ENCODE data around the gene TMEM59L. TPM values are rescaled to one million over a fixed set of nuclear protein-coding genes. Genes with fewer than 3 reads are reported as not detected.

TMEM59L gene
- total and polyA plus RNA-seq, 9 of the 15 experiments (the other 6 are each of a cell fraction or from before 2014, with no cell fraction given), result 0.37 TPM; not detected in 8

DNA sequence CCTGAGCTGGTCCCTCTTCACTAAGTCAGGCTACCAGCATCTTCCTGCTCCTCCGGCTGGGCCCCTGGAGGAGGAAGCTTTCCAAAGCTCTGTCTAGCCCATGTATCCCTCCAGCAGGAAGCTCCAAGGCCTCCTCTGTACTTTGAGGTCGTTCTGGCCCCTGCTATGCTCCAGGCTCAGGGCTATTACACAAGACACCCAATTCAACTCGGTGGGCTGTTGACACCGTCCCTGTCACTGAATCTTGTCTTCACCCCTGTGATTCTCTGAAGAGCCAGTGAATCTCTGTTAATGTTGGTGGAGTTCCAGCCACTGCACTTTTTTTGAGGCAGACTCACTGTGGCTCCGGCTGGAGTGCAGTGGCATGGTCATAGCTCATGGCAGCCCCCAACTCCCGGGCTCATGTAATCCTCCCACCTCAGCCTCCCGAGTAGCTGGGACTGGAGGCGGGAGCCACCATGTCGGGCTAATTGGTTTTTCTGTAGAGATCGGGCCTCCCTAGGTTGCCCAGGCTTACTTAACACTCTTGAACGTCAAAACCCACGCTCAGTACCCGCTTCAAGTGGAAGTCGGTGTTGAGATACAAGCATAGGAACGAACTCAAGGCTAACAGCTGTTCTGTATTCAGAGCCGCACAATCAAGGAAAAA is 24.6 kb upstream of the TMEM59L start (continued):
- TF ChIP-seq SP1 (CRISPR knock-in tag; IDR thresholded peaks at IDR 0.05) (no peak), SMARCE1 (IDR thresholded peaks at IDR 0.05) (peak; percentile 56; the same call in 1 of the 2 replicates), KAT2B (IDR thresholded peaks at IDR 0.05; ENCODE audit: low read depth, low read length) (no peak), U2AF2 (optimal IDR thresholded peaks at IDR 0.05; ENCODE audit: low read depth, low read length) (no peak), YBX1 (IDR thresholded peaks at IDR 0.05) (no peak), MCM3 (IDR thresholded peaks at IDR 0.05) (no peak), ZNF124 (CRISPR knock-in tag; IDR thresholded peaks at IDR 0.05) (no peak), TBL1XR1 (IDR thresholded peaks at IDR 0.05; ENCODE audit: low read length in 2 of 2) (no peak), CEBPG (CRISPR knock-in tag; IDR thresholded peaks at IDR 0.05) (no peak), CEBPG (tag; conservative IDR thresholded peaks at IDR 0.05 in 1 of 2, IDR thresholded peaks at IDR 0.05 in 1 of 2) (0 out of 4 replicates have a peak, but pooled peaks of 1 of the 2 experiments have one; percentile 14), FIP1L1 (IDR thresholded peaks at IDR 0.05; ENCODE audit: low read depth, low read length, poor library complexity, severe bottlenecking) (no peak), KAT7 (CRISPR knock-in tag; IDR thresholded peaks at IDR 0.05; ENCODE audit: borderline replicate concordance) (0 out of 2 replicates have a peak, but pooled peaks have one; percentile 67), TEAD2 (tag; IDR thresholded peaks at IDR 0.05) (no peak), ZBTB8A (IDR thresholded peaks at IDR 0.05; ENCODE audit: partially characterized antibody) (no peak), KDM1A (IDR thresholded peaks at IDR 0.05) (no peak), SNIP1 (IDR thresholded peaks at IDR 0.05; ENCODE audit: low read depth) (no peak)
- TF ChIP-seq, protein P1, sequence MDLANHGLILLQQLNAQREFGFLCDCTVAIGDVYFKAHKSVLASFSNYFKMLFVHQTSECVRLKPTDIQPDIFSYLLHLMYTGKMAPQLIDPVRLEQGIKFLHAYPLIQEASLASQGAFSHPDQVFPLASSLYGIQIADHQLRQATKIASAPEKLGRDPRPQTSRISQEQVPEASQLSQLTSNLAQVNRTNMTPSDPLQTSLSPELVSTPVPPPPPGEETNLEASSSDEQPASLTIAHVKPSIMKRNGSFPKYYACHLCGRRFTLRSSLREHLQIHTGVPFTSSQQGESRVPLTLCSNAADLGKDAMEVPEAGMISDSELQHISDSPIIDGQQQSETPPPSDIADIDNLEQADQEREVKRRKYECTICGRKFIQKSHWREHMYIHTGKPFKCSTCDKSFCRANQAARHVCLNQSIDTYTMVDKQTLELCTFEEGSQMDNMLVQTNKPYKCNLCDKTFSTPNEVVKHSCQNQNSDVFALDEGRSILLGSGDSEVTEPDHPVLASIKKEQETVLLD (IDR thresholded peaks at IDR 0.05), result peak; percentile 26; the same call in 1 of the 2 replicates
- TF ChIP-seq, protein P2, sequence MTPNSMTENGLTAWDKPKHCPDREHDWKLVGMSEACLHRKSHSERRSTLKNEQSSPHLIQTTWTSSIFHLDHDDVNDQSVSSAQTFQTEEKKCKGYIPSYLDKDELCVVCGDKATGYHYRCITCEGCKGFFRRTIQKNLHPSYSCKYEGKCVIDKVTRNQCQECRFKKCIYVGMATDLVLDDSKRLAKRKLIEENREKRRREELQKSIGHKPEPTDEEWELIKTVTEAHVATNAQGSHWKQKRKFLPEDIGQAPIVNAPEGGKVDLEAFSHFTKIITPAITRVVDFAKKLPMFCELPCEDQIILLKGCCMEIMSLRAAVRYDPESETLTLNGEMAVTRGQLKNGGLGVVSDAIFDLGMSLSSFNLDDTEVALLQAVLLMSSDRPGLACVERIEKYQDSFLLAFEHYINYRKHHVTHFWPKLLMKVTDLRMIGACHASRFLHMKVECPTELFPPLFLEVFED (CRISPR knock-in tag; conservative IDR thresholded peaks at IDR 0.05), result 0 out of 2 replicates have a peak, but pooled peaks have one; percentile 57
- TF ChIP-seq, protein P3, sequence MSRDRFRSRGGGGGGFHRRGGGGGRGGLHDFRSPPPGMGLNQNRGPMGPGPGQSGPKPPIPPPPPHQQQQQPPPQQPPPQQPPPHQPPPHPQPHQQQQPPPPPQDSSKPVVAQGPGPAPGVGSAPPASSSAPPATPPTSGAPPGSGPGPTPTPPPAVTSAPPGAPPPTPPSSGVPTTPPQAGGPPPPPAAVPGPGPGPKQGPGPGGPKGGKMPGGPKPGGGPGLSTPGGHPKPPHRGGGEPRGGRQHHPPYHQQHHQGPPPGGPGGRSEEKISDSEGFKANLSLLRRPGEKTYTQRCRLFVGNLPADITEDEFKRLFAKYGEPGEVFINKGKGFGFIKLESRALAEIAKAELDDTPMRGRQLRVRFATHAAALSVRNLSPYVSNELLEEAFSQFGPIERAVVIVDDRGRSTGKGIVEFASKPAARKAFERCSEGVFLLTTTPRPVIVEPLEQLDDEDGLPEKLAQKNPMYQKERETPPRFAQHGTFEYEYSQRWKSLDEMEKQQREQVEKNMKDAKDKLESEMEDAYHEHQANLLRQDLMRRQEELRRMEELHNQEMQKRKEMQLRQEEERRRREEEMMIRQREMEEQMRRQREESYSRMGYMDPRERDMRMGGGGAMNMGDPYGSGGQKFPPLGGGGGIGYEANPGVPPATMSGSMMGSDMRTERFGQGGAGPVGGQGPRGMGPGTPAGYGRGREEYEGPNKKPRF (IDR thresholded peaks at IDR 0.05; ENCODE audit: low read depth, low read length), result no peak
- TF ChIP-seq, protein P4, sequence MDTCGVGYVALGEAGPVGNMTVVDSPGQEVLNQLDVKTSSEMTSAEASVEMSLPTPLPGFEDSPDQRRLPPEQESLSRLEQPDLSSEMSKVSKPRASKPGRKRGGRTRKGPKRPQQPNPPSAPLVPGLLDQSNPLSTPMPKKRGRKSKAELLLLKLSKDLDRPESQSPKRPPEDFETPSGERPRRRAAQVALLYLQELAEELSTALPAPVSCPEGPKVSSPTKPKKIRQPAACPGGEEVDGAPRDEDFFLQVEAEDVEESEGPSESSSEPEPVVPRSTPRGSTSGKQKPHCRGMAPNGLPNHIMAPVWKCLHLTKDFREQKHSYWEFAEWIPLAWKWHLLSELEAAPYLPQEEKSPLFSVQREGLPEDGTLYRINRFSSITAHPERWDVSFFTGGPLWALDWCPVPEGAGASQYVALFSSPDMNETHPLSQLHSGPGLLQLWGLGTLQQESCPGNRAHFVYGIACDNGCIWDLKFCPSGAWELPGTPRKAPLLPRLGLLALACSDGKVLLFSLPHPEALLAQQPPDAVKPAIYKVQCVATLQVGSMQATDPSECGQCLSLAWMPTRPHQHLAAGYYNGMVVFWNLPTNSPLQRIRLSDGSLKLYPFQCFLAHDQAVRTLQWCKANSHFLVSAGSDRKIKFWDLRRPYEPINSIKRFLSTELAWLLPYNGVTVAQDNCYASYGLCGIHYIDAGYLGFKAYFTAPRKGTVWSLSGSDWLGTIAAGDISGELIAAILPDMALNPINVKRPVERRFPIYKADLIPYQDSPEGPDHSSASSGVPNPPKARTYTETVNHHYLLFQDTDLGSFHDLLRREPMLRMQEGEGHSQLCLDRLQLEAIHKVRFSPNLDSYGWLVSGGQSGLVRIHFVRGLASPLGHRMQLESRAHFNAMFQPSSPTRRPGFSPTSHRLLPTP (IDR thresholded peaks at IDR 0.05; ENCODE audit: borderline replicate concordance, extremely low read depth, insufficient read length), result no peak
